Coronary artery (tissue), 2 donors: ENCODE measurements around the gene EFNA1.
A peak's percentile ranks its signal among the peaks of the same experiment; 100 is the strongest.

Experiments
- DNase-seq: peaks from one replicate; pipeline ENCODE4 v3.0.0-alpha.2; 2017; ENCODE audit warnings: low spot score
- H3K27ac ChIP-seq, 2 donors: fragments of 200-600 bp; sonication (generic); one replicate each; pipeline ENCODE4 v1.5.1; 2016 to 2019
- H3K4me3 ChIP-seq: fragments of 200-600 bp; sonication (generic); 2 replicates; pipeline ENCODE4 v1.5.1; 2016; ENCODE audit warnings: mild to moderate bottlenecking, moderate library complexity
- CTCF ChIP-seq: fragments of 200-600 bp; sonication (generic); IDR thresholded peaks from one replicate; pipeline ENCODE4 v1.5.1; 2019; ENCODE audit warnings: antibody characterized with exemption

Gene EFNA1

GRCh38 chr1:155177918-155178281 lies 50.2 kb downstream of the EFNA1 start:
- TF ChIP-seq CTCF: no peak
- no peak overlapping the region for H3K4me3 ChIP-seq
- no peak overlapping the region for H3K27ac ChIP-seq
- DNase-seq: peak; percentile 68

- no peak for TF ChIP-seq CTCF
- H3K27ac ChIP-seq: peak overlapping the region in 1 of 2 donors; percentile 11
- H3K4me3 ChIP-seq: no peak overlapping the region
- DNase-seq: peak; percentile 68
These were observed 50.9 kb downstream of the EFNA1 start for GRCh38 chr1:155178441-155179111.

GRCh38 chr1:155179112-155180031 lies 51.7 kb downstream of the EFNA1 start:
- no peak overlapping the region for H3K4me3 ChIP-seq
- no peak for TF ChIP-seq CTCF
- H3K27ac ChIP-seq: no peak overlapping the region
- DNase-seq: peak; percentile 71

- no peak for TF ChIP-seq CTCF
- Histone ChIP-seq H3K4me3 (no peak overlapping the region), H3K27ac (no peak overlapping the region)
- DNase-seq: peak; percentile 69
These were observed 53.8 kb downstream of the EFNA1 start for GRCh38 chr1:155181371-155182051.

GRCh38 chr1:155182052-155182550 lies 54.4 kb downstream of the EFNA1 start:
- no peak for TF ChIP-seq CTCF
- peak; percentile 68 for DNase-seq
- no peak overlapping the region for H3K27ac ChIP-seq
- no peak overlapping the region for H3K4me3 ChIP-seq

- no peak for TF ChIP-seq CTCF
- Histone ChIP-seq H3K27ac (no peak overlapping the region), H3K4me3 (no peak overlapping the region)
- no peak for DNase-seq
These were observed 56.1 kb downstream of the EFNA1 start for GRCh38 chr1:155183775-155184221.
